ENCODE results near the gene AGFG1. TPM values are rescaled to one million over a fixed set of nuclear protein-coding genes. Genes with fewer than 3 reads are reported as not detected.

AGFG1 gene, protein sequence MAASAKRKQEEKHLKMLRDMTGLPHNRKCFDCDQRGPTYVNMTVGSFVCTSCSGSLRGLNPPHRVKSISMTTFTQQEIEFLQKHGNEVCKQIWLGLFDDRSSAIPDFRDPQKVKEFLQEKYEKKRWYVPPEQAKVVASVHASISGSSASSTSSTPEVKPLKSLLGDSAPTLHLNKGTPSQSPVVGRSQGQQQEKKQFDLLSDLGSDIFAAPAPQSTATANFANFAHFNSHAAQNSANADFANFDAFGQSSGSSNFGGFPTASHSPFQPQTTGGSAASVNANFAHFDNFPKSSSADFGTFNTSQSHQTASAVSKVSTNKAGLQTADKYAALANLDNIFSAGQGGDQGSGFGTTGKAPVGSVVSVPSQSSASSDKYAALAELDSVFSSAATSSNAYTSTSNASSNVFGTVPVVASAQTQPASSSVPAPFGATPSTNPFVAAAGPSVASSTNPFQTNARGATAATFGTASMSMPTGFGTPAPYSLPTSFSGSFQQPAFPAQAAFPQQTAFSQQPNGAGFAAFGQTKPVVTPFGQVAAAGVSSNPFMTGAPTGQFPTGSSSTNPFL
- 27.1 TPM for total RNA-seq

DNA sequence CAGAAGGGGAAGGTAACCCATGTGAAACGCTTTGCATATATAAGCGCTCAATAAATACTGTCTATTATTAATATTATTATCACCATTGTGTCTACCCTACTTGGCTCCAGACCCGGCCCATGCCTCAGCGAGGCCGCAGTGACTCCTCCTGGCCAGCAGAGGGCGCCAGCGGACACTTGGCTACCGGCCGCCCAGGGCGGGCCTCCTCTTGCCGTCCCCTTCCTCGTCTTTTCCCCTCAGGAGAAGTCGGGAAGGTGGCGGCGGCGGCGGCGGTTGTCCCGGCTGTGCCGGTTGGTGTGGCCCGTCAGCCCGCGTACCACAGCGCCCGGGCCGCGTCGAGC, at the start of gene AGFG1:
Gene AGFG1 (plus strand): TSS at position 233 of the 341 bp plus-strand sequence. CDS start 266 bp downstream, outside the sequence.
- DNase-seq: peak; percentile 50

DNA sequence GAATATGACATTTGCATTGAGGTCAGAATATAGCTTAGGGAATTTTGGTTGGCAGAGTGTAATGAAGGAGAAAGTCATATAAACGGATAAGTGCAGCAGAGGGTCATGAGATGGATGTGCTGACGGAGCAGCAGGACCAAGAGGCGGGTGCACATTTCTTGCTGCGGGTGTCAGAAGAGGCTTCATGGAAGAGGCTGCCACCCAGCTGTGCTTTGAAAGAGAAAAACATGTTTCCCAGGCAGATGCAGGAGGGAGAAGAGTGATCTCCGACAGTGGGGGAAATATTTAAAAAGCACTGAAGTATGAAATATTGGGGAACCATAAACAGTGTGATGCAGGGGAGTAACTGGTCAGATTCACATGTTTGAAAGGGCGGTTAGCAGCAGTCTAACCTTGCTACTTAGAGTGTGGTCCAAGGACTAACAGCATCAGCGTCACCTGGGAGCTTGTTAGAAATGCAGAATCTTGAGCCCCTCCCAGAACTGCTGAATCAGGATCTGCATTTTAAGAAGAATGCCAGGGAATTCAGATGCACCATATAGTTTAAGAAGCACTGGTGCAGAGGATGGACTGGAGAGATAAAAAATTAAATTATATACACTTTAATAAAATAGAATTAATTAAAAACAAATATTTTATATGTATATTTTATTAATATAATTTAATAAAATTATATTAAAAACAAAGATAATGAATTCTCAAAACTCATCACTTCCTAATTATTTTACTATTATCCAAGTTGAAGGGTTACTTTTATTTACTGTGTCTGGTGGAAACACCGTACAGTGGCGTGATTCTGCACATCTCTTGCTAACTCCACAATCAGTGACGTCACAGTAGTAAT, 48.1 kb upstream of the AGFG1 start:
- DNase-seq: no peak

DNA sequence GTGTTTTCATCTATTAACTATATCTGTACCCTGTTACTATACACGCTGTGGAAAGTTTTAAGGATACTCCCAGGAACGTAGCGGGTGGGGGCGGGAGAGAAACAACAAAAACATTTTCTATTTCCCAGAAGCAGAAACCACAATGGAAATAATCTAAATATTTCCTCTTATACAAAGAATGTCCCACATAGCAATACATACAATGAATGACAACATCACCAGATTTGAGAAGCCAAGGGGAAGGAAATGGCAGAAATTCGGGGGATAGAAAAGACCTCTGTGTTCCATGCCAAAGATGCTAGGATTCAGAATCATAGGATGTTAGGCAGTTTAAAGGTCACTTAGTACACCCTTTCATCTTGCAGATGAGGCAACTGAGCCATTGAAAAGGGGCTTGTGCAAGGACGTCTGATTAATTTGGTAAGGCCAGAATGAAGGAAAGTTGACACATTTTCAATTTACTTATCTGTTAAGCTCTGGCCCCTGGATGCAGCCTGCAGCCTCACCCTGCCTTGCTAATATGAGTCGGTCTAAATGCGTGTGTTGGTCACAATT, 43.1 kb upstream of the AGFG1 start:
- no peak for DNase-seq

DNA sequence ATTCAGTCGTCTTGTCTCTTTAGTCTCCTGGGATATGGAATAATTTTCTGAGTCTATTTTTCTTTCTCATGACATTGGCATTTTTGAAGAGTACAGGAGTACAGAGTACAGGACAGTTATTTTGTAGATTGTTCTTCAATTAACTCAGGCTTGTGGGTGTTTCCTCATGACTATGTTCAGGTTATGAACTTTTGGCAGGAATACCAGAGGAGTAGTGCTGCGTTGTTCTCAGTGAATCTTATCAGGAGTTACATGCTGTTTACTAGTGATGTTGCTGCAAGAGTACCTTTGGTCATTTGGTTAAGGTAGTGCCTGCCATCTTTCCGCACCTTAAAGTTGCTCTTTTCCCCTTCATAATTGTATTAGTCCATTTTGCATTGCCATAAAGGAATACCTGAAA, 41.3 kb upstream of the AGFG1 start:
- no peak for DNase-seq

DNA sequence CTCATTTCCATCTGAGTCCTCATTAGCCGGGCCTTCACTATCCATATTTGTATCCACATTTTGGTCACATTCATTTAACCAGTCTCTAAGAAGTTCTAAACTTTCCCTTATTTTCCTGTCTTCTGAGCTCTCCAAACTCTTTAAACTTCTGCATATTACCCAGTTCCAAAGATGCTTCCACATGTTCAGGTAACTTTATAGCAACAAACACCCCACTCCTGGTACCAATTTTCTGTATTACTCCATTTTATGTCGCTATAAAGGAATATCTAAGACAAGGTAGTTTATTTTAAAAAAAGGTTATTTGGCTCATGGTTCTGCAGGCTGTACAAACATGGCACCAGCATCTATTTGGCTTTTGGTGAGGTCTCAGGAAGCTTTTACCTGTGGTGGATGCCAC, 38.8 kb upstream of the AGFG1 start:
- DNase-seq: no peak

DNA sequence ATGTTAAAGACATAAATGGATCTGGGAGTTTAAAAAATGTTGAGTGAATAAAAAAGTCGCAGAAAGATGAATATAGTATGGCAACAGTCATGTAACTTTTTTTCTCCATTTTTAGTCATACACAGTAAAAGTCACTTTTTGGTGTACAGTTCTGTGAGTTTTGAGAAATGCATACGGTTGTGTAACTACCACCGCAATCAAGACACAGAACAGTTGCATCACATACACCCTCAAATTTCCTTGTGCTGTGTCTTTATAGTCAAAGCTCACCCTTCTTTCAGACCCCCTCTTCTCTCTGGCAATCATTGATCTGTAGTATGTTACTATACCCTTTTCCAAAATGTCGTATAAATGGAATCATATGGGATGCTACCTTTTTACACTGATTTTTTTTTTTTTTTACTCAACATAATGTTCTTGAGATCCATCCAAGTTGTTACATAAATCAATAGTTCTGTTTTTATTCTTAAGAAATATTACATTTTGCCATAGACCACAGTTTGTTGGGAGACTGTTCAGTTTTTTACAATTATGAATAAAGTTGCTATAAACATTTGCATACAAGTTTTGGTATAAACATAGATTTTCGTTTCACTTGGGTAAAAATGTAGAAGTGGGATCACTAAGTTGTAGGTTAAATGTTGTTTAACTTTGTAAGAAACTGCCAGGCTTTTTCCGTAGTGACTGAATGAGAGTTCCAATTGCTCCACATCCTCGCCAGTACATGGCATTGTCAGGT, 35.4 kb upstream of the AGFG1 start:
- no peak for DNase-seq

DNA sequence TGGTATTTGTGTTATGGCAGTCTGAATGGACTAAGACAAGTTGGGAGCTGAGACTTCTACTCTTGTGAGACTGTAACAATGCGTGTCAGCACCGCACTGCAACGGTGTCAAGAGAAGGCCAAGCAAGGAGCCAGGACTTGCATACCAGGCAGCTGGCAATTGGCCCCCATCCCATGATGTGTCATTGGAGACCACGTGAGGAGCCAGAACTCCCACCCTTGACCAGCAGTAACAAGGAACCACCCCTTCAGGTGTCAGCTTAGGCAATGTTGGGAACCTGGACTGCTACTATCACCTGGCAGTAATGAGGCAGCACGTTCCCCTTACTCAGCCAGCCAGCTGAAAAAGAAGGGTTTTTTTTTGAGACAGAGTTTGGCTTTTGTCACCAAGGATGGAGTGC, 32.7 kb upstream of the AGFG1 start:
- no peak for DNase-seq

DNA sequence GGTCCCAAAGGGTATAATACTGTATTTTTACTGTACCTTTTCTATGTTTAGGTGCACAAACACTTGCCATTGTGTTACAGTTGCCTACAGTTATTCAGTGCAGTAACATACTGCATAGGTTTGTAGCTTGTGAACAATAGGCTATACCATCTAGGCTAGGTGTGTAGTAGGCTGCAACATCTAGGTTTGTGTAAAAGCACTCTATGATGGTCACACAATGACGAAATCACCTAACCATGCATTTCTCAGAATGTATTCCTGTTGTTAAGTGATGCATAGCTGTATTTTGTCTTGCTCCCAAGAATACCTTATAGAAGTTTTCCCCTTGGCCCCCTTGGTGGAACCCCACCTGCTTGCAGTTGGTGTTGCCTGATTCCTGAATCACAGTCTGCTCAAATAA, 29.3 kb upstream of the AGFG1 start:
- no peak for DNase-seq

DNA sequence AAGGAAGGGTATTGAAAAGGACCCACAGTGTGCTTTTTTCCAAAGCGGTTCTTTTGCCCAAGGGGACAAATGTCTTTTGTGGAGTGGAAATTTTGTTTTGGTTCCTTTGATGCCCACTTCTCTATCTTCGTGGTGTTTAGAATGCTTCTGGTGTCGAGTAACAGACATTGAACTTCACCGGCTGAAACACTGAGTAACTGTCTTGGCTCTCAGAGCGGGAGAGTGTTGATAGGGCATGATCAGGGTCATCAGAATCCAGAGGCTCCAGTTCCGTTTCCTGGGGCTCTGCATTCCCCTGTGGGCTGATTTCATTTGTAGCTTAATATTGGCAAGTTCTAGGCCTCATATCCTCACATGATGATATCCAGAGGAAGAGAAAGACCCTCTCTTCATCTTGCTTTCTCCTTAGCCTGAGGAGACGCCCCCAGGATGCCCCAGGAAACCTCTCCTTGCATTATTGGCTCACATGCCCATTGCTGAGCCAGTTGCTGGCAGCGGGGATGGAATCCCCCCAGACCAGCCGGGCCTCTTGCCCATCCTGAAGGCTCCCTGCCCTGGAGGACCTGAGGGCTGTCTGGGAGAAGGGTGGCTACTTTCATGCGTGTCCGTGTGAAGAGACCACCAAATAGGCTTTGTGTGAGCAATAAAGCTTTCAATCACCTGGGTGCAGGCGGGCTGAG, 27.9 kb upstream of the AGFG1 start:
- DNase-seq: peak; percentile 3

DNA sequence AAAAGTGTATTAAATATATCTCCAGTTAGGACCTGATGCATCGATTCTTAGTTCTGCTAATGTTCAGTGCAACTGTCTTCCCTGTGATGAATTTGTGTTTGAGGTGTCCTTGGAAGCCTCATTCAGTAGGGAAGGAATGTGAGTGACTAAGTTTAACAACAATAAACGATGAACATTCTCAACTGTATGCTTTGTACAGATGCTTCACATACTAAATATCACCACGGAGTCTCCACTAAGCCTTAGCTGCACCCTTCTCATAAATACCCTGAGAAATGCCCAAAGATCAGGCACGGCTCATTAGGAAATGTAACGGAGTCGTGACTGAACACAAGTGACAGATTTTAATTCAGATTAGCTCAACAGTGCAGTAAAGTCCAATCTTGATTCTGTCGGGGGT, 24.4 kb upstream of the AGFG1 start:
- no peak for DNase-seq

DNA sequence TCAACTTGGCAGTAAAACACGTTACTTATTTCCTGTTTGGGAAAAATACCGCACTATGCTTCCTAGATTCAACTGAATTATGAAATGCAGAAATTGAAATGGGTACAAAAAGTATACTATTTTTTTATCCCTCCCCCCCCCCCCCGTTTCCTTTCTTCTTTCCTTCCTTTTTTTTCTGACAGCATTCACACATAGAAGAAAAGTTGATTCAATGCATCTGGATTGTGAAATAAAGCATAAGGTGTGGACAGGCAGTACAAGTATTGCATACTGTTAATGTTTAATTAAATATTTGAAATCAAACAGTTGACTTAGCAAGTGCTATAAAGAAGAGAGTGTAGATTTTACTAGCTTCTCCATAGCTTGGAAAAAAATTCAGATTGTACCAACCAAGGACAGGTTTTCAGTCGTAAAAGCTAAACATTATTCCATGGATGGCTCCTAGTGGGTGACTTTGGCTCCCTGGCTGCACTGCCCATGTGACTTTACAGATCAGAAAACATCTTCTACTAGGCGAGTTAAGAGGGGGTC, 21.6 kb upstream of the AGFG1 start:
- no peak for DNase-seq

DNA sequence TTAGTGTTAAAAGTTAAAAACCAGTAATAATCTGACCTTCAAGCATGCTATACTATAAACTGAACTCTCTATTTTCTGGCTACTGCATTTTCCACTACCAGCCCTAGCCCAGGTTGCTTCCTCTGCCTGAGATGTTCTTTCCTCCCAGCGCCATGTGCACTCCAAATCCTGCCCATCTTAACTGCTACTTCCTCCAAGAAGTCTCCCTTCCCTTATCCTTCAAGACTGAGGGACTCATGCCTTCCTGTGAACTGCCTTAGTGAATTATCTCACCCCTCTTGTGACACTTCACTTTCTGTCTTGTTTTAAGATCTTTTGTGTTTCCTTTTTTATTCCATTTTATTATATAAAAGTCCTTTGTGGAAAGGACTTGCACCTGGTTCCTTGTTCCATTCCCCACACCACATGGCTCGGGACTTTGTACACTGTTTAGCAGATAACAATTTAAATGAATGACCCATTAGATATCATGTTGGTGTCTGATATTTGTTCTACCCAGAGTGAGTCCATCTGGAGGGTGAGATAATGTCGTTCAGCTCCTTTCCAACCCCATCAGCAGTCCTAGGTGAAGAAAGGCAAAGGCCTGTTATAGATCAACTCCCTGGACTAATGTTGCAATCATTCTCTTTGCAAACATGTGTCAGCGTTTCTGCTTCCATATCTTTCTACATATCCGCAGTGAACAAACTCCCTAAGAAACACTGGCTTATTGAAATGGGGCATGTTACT, 20.9 kb upstream of the AGFG1 start:
- DNase-seq: no peak

DNA sequence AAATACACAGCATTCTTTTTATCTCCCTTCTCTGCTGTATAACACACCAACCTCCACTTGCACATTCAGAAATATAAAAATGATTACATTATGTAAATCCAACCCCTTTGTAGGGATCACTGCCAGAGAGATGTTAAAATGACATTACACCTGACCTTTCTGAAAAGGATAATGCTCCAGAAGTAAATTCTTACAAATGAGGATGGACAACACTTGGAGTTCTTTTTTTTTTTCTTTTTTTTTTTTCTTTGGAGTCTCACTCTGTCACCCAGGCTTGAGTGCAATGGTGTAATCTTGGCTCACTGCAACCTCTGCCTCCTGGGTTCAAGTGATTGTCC, 20.3 kb upstream of the AGFG1 start:
- no peak for DNase-seq

DNA sequence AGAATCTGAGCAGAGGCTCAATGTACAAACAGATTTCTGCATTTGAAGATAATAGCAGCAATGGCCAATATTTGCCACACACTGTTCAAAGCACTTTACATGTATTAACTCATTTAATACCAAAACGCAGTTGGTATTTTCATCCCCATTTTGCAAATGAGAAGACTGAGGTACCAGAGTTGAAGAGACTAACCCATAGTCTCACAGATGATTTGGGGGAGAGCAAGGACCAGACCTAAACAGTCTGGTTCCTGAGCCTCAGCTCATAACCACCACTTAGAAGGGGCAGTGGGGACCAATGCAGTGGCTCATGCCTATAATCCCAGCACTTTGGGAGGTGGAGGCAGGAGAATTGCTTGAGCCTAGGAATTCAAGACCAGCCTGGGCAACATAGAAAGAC, 18.1 kb upstream of the AGFG1 start:
- DNase-seq: no peak

DNA sequence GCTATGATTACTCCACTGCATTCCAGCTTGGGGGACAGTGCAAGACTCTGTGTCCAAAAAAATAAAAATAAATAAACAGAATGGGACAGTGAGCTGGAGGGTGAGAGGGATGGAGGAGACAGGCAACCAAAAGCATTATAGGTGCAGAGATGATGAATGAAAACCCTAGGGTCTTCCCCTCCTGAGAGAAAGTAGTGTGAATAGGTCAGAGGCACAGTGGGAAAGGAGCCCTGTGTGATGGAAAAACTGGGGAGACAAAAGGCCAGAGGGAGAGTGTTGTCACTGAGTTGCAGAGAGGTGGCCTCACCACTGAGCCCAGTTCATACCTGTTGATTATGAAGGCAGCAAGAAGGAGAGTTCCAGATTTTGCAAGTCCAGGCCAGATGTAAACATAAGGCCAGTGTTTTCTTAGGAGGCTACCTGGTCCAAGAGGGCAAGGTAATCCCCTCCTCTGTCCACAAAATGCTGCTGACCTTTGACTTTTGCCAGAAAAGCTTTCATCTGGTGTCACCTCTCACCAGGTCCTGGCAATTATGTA, 17.6 kb upstream of the AGFG1 start:
- DNase-seq: no peak

DNA sequence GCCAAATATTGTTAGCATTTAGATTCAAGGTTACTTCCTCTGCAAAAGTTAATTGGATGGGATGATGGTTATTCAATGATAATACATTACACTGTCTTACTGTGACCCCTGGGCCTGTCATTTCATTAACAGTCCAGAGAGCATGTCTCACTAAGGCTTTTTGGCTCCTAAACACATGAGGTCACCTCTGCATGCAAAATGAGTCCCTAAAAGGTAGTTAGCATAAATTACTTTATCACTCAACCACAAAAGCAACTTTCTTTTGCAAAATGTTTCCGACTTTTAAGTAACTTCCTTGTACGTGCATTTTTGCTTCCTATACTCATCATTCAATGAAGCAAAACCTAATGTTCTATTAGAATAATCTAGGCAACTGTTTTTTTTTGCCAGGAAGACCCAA, 16.8 kb upstream of the AGFG1 start:
- no peak for DNase-seq

DNA sequence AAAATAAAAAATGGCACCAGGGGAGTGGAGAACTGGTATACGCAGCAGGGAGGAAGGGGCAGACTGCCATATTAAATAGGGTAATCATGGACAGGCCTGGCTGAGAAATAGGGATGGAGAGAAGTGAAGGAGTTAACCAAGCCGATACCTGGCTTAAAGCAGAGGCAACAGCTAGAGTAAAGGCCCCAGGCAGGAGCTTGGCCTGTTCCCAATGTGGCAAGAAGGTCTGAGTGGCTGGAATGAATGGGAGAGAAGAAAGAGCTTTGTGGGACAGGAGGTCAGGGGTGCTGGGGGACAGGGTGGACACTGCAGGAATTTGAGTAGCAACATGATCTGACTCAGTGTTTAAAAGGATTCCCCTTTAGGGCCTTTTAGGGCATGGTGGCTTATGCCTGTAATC, 15.9 kb upstream of the AGFG1 start:
- no peak for DNase-seq

DNA sequence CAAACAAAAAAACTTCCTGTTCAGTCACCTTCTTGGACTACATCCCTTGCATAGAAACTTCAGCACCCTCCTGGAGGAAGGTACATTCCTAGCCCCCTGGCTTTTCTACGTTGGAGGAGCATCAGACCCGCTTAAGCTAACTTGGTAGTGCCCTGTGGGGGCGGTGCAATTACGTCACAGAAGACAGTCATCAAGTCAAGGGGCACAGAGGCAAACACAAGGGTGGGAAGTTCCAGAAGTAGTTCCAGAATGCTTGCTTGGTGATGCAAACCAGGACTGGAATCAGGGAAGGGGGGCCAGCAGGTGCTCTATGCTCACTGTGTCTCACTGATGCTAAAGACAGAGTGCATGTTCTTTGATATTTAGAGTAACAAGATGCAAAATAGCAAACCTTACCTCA, 15.2 kb upstream of the AGFG1 start:
- DNase-seq: no peak

DNA sequence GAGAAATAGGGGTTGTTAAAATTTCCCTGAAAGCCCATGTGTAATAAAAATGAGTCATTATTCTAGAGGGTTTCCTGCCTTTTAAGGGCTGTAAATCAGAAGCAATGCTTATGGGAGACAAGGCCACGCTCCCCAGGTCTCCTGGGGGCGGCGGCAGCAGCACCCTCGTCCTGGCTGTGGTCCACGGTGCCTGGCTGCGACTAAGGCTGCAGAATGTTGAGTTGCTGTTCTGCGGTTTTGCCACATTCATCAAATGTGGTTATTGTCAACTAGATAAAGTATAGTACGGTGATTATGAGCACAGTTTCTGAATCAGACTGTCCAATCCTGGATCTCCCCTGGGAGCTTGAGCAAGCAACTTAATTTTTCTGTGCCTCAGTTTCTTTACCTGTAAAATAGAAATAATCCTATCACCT, 11.9 kb upstream of the AGFG1 start:
- DNase-seq: no peak

DNA sequence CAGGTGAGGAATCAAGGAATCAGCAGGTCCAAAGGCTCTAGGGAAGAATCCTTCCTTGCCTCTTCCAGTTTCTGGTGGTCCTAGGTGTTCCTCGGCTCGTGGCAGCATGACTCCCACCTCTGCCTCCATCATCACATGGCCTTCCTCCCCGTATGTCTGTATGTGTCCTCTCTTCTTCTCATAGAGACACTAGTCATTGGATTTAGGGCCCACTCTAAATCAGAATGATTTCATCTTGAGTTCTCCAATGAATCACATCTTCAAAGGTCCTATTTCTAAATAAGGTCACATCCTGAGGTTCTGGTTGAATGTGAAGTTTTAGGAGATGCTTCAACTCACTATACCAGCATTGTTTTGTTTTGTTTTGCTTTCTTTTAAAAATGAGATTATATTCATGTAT, 11.1 kb upstream of the AGFG1 start:
- no peak for DNase-seq
